HEK293 (cell line): ENCODE data around the gene ZNF565.

Experiments used
- CTCF ChIP-seq: fragments of 450-650 bp; formaldehyde crosslinking; IDR thresholded peaks from 2 replicates; pipeline ENCODE4 v1.5.1; 2016; ENCODE audit warnings: missing biosample characterization, missing genetic modification characterization
- HIC1 ChIP-seq: fragments of 450-650 bp; formaldehyde crosslinking; IDR thresholded peaks from 2 replicates; pipeline ENCODE4 v1.5.1; 2016; ENCODE audit warnings: missing biosample characterization, missing genetic modification characterization
- REPIN1 ChIP-seq: fragments of 450-650 bp; formaldehyde crosslinking; IDR thresholded peaks from 2 replicates; pipeline ENCODE4 v1.5.1; 2017; ENCODE audit warnings: missing biosample characterization, missing genetic modification characterization, low read depth
- ZFP3 ChIP-seq: fragments of 450-650 bp; formaldehyde crosslinking; IDR thresholded peaks from 2 replicates; pipeline ENCODE4 v1.5.1; 2016; ENCODE audit warnings: low read depth, missing biosample characterization, missing genetic modification characterization
- ZFP69B ChIP-seq: fragments of 450-650 bp; formaldehyde crosslinking; IDR thresholded peaks from 2 replicates; pipeline ENCODE4 v1.5.1; 2016; ENCODE audit warnings: missing biosample characterization, missing genetic modification characterization
- ZNF16 ChIP-seq: fragments of 450-650 bp; formaldehyde crosslinking; IDR thresholded peaks from 2 replicates; pipeline ENCODE4 v1.5.1; 2016; ENCODE audit warnings: low read depth, missing biosample characterization, missing genetic modification characterization
- ZNF184 ChIP-seq: fragments of 450-650 bp; IDR thresholded peaks from 2 replicates; pipeline ENCODE4 v1.5.1; 2018; ENCODE audit warnings: missing biosample characterization, mild to moderate bottlenecking, missing genetic modification characterization
- ZNF248 ChIP-seq: fragments of 450-650 bp; formaldehyde crosslinking; IDR thresholded peaks from 2 replicates; pipeline ENCODE4 v1.5.1; 2017; ENCODE audit warnings: missing biosample characterization, missing genetic modification characterization
- ZNF274 ChIP-seq, 2 experiments: fragments of 200-500 bp in 1 of 2; fragments of 450-650 bp in 1 of 2; sonication (Bioruptor generic) in 1 of 2; formaldehyde crosslinking in 1 of 2; IDR thresholded peaks; 2 replicates each; pipeline versions ENCODE4 v1.5.1 to v1.6.1; 2014 to 2016; ENCODE audit warnings: borderline replicate concordance in 1 of 2, inconsistent platforms in 1 of 2, low read length in 1 of 2, missing biosample characterization in 1 of 2, missing genetic modification characterization in 1 of 2
- ZNF423 ChIP-seq: fragments of 450-650 bp; formaldehyde crosslinking; IDR thresholded peaks from 2 replicates; pipeline ENCODE4 v1.5.1; 2016; ENCODE audit warnings: missing biosample characterization, missing genetic modification characterization
- ZNF707 ChIP-seq: fragments of 450-650 bp; formaldehyde crosslinking; IDR thresholded peaks from 2 replicates; pipeline ENCODE4 v1.5.1; 2016; ENCODE audit warnings: missing biosample characterization, missing genetic modification characterization

GRCh38 chr19:36257520-36257876 lies 43.0 kb upstream of the ZNF565 start:
- TF ChIP-seq CTCF (tag by site-specific recombination) (no peak), HIC1 (tag by site-specific recombination) (no peak), ZNF707 (tag by site-specific recombination) (no peak), ZNF248 (tag by site-specific recombination) (no peak), REPIN1 (tag by site-specific recombination) (no peak), ZFP69B (no peak), ZNF274 (IDR thresholded peaks at IDR 0.05; ENCODE audit: low read length) (no peak), ZNF274 (tag by site-specific recombination; IDR thresholded peaks at IDR 0.05; ENCODE audit: borderline replicate concordance) (no peak), ZNF423 (tag by site-specific recombination) (no peak), ZNF184 (no peak), ZNF16 (tag by site-specific recombination) (no peak), ZFP3 (tag by site-specific recombination) (no peak)
